BLaER1 (cell line): Measurements from ENCODE around the gene AP1S3.
"Not testable (repeated sequence)": the region's sequence is repeated elsewhere in the genome, so short reads cannot be mapped to it uniquely, and the experiment has no call there.

Experiments used
- H3K27ac ChIP-seq: shearing (Covaris generic); formaldehyde crosslinking; 2 replicates; pipeline ENCODE4 v1.8.1; 2022
- H3K27me3 ChIP-seq: shearing (Covaris generic); formaldehyde crosslinking; 2 replicates; pipeline ENCODE4 v1.8.1; 2022
- H3K36me3 ChIP-seq: shearing (Covaris generic); formaldehyde crosslinking; 2 replicates; pipeline ENCODE4 v1.8.1; 2022
- H3K4me1 ChIP-seq: shearing (Covaris generic); formaldehyde crosslinking; 2 replicates; pipeline ENCODE4 v1.8.1; 2022
- H3K4me2 ChIP-seq: shearing (Covaris generic); formaldehyde crosslinking; 2 replicates; pipeline ENCODE4 v1.8.1; 2022
- H3K4me3 ChIP-seq: shearing (Covaris generic); formaldehyde crosslinking; 2 replicates; pipeline ENCODE4 v1.8.1; 2022
- H3K9ac ChIP-seq: shearing (Covaris generic); formaldehyde crosslinking; 2 replicates; pipeline ENCODE4 v1.8.1; 2022
- H3K9me3 ChIP-seq: shearing (Covaris generic); formaldehyde crosslinking; 2 replicates; pipeline ENCODE4 v1.8.1; 2022
- H4K20me1 ChIP-seq: shearing (Covaris generic); formaldehyde crosslinking; 2 replicates; pipeline ENCODE4 v1.8.1; 2022
- Cebpa-rat ChIP-seq: shearing (Covaris generic); IDR thresholded peaks from 2 replicates; pipeline ENCODE4 v1.8.1; 2022

The AP1S3 gene

DNA sequence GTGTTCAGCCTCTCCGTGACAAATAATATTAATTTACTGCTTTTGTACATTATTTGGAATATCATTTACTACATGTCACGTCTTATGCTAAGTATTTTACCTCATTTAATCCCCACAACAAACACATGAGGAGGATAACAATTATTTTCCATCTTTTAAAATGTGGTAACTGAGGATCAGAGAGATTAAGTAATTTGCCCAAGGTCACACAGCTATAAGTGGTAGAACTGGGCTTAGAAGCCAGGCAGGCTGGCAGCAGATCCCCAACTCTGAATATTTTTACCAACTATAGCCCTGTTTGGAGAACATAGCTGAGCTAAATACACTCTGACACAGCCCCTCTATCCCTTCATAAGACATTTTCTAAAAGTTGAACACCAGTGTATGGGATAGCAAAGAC lies 24.1 kb downstream of the AP1S3 start:
- H3K4me2 ChIP-seq, result no peak overlapping the region
- H3K36me3 ChIP-seq, result no peaks in the 10 kb centered on the region
- no peak overlapping the region for H3K9ac ChIP-seq
- H3K4me1 ChIP-seq, result peaks cover 19% of the 10 kb centered on the region
- peaks cover 9% of the 10 kb centered on the region; the same call in 1 of the 2 replicates for H3K9me3 ChIP-seq
- H4K20me1 ChIP-seq, result no peaks in the 10 kb centered on the region
- no peak for TF ChIP-seq Cebpa-rat
- no peak overlapping the region for H3K27ac ChIP-seq
- no peak overlapping the region for H3K4me3 ChIP-seq
- H3K27me3 ChIP-seq, result no peaks in the 10 kb centered on the region

DNA sequence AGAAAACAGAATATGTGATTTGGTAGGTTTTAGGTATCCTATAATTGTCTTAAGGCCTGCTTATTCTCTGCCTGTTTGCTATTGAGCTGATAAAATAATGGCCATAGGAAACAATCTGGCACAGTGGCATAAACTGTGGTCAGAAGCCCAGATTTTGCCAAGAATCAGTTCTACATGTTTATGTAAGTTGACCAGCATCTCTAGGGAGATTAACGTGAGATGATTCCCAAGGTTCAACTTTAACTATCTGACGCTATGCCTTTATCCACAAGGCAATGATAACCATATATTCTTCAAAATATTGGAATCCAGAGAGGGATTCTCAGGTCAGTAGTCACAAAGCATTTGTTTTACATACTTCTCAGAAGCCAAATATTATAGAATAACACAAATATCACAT lies 25.6 kb downstream of the AP1S3 start:
- Histone ChIP-seq H3K4me1 (peaks cover 17% of the 10 kb centered on the region), H3K4me3 (no peak overlapping the region), H3K36me3 (no peaks in the 10 kb centered on the region), H4K20me1 (no peaks in the 10 kb centered on the region), H3K27ac (no peak overlapping the region), H3K27me3 (no peaks in the 10 kb centered on the region), H3K4me2 (no peak overlapping the region), H3K9ac (no peak overlapping the region), H3K9me3 (peaks cover 9% of the 10 kb centered on the region; the same call in 1 of the 2 replicates)
- TF ChIP-seq Cebpa-rat, result no peak

DNA sequence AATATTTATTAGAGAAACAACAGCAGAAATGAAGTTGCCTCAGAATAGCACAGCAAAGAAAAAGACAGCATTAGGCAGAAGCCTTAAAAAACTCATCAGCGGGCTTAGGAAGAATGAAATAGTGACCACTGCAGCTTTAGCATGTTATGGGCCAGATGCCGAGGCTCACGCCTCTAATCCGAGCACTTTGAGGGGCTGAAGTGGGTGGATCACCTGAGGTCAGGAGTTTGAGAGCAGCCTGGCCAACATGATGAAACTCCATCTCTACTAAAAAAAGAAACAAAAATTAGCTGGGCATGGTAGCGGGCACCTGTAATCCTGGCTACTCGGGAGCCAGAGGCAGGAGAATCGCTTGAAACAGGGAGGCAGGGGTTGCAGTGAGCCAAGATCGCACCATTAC lies 32.4 kb downstream of the AP1S3 start:
- H3K9me3 ChIP-seq, result peaks cover 9% of the 10 kb centered on the region; the same call in 1 of the 2 replicates
- no peak overlapping the region for H3K4me3 ChIP-seq
- H4K20me1 ChIP-seq, result no peaks in the 10 kb centered on the region
- no peak overlapping the region for H3K9ac ChIP-seq
- no peak for TF ChIP-seq Cebpa-rat
- H3K4me2 ChIP-seq, result peak overlapping the region; percentile 19; the same call in 1 of the 2 replicates
- H3K27me3 ChIP-seq, result no peaks in the 10 kb centered on the region
- peaks cover 11% of the 10 kb centered on the region for H3K4me1 ChIP-seq
- no peaks in the 10 kb centered on the region for H3K36me3 ChIP-seq
- H3K27ac ChIP-seq, result no peak overlapping the region

- Histone ChIP-seq H3K9ac (no peak overlapping the region), H3K4me3 (no peak overlapping the region), H3K4me2 (no peak overlapping the region), H3K27me3 (no peaks in the 10 kb centered on the region), H3K27ac (no peak overlapping the region), H3K36me3 (no peaks in the 10 kb centered on the region), H4K20me1 (no peaks in the 10 kb centered on the region), H3K4me1 (peaks cover 11% of the 10 kb centered on the region), H3K9me3 (no peaks in the 10 kb centered on the region)
- no peak for TF ChIP-seq Cebpa-rat
Measured at GRCh38 chr2:223801736-223802135, 35.6 kb downstream of the AP1S3 start.

DNA sequence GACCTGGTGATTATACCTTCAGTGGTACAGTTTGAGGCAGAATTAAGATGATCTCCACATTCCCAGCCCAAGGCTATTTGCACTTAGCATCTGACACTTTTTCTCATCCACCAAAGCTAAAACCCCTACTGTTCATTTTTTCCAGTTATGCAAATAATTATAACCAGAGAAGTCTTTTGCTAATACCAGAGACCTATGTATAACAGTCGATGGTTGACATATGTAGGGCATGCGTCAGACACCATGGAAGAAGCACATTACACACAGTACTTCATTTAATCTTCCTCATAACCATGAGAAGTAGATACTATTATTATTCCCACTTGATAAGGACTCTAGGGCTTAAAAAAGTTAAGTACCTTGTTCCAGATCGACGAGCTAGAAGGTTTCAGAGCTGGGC lies 36.5 kb downstream of the AP1S3 start:
- Histone ChIP-seq H3K9ac (no peak overlapping the region), H3K4me3 (no peak overlapping the region), H3K4me2 (no peak overlapping the region), H3K9me3 (no peaks in the 10 kb centered on the region), H3K4me1 (peaks cover 11% of the 10 kb centered on the region), H3K36me3 (no peaks in the 10 kb centered on the region), H4K20me1 (no peaks in the 10 kb centered on the region), H3K27me3 (no peaks in the 10 kb centered on the region), H3K27ac (no peak overlapping the region)
- TF ChIP-seq Cebpa-rat, result no peak

GRCh38 chr2:223797811-223798721 lies 39.3 kb downstream of the AP1S3 start:
- H3K4me3 ChIP-seq, result no peak overlapping the region
- H3K27ac ChIP-seq, result no peak overlapping the region
- no peaks in the 10 kb centered on the region for H4K20me1 ChIP-seq
- H3K9me3 ChIP-seq, result peaks cover 6% of the 10 kb centered on the region; the same call in 1 of the 2 replicates
- no peaks in the 10 kb centered on the region for H3K36me3 ChIP-seq
- H3K4me2 ChIP-seq, result no peak overlapping the region
- no peak overlapping the region for H3K9ac ChIP-seq
- no peaks in the 10 kb centered on the region for H3K27me3 ChIP-seq
- H3K4me1 ChIP-seq, result no peaks in the 10 kb centered on the region
- TF ChIP-seq Cebpa-rat, result no peak

DNA sequence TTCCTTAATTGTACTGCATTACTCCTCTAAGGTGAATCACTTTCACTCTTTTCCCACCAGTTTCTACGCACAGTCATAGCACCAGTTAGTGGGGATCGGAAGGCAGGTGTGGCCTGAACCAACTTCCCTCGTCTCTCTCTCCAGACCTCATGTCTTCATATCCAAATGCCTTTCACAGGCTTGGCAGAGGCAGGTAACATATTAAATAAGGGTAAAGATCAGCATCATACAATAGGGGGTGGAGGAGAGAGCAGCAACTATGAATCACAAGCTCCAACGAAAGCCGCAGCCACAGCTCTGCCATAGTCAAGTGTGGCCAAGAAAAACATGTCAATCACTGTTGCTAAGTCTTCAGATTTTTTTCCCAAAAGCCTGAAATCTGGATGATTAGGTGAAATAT lies 40.3 kb downstream of the AP1S3 start:
- Histone ChIP-seq H3K27ac (no peak overlapping the region), H3K9me3 (peaks cover 16% of the 10 kb centered on the region), H3K9ac (no peak overlapping the region), H3K27me3 (no peaks in the 10 kb centered on the region), H3K4me3 (no peak overlapping the region), H3K4me2 (no peak overlapping the region), H4K20me1 (no peaks in the 10 kb centered on the region), H3K4me1 (no peaks in the 10 kb centered on the region), H3K36me3 (no peaks in the 10 kb centered on the region)
- TF ChIP-seq Cebpa-rat, result no peak

DNA sequence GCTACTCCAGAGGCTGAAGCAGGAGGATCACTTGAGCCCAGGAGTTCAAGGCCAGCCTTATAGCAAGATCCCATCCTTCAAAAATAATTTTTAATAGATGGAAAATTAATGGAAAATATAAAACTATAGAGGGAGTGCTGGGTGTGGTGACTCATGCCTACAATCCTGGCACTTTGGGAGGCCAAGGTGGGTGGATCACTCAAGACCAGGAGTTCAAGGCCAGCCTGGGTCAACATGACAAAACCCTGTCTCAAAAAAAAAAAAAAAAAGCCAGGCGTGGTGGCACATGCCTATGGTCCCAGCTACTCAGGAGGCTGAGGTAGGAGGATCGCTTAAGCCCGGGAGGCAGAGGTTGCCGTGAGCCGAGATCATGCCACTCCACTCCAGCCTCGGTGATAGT lies 48.0 kb downstream of the AP1S3 start:
- peaks cover 23% of the 10 kb centered on the region for H3K9me3 ChIP-seq
- H3K27me3 ChIP-seq, result no peaks in the 10 kb centered on the region
- H3K27ac ChIP-seq, result no peak overlapping the region
- no peak for TF ChIP-seq Cebpa-rat
- H4K20me1 ChIP-seq, result no peaks in the 10 kb centered on the region
- H3K9ac ChIP-seq, result no peak overlapping the region
- no peak overlapping the region for H3K4me3 ChIP-seq
- no peak overlapping the region for H3K4me2 ChIP-seq
- H3K36me3 ChIP-seq, result no peaks in the 10 kb centered on the region
- H3K4me1 ChIP-seq, result peaks cover 12% of the 10 kb centered on the region

- no peaks in the 10 kb centered on the region for H3K27me3 ChIP-seq
- no peaks in the 10 kb centered on the region for H4K20me1 ChIP-seq
- TF ChIP-seq Cebpa-rat, result no peak
- peaks cover 23% of the 10 kb centered on the region for H3K9me3 ChIP-seq
- H3K4me2 ChIP-seq, result no peak overlapping the region
- H3K9ac ChIP-seq, result no peak overlapping the region
- H3K4me3 ChIP-seq, result no peak overlapping the region
- no peak overlapping the region for H3K27ac ChIP-seq
- H3K36me3 ChIP-seq, result no peaks in the 10 kb centered on the region
- peaks cover 12% of the 10 kb centered on the region for H3K4me1 ChIP-seq
Measured at GRCh38 chr2:223788826-223789225, 48.6 kb downstream of the AP1S3 start.

- not testable (repeated sequence) for H3K27me3 ChIP-seq, H3K27ac ChIP-seq, H3K4me2 ChIP-seq, H3K9ac ChIP-seq, H4K20me1 ChIP-seq, H3K4me3 ChIP-seq, H3K36me3 ChIP-seq
- peaks cover 23% of the 10 kb centered on the region for H3K9me3 ChIP-seq
- peaks cover 12% of the 10 kb centered on the region for H3K4me1 ChIP-seq
Measured at GRCh38 chr2:223788106-223788505, 49.3 kb downstream of the AP1S3 start.
